ENCODE measurements around the gene VSTM1. TPM values are rescaled to one million over a fixed set of nuclear protein-coding genes. Genes with fewer than 3 reads are reported as not detected.

The VSTM1 gene
- total RNA-seq, 1 experiment from 2014 or later: not detected

DNA sequence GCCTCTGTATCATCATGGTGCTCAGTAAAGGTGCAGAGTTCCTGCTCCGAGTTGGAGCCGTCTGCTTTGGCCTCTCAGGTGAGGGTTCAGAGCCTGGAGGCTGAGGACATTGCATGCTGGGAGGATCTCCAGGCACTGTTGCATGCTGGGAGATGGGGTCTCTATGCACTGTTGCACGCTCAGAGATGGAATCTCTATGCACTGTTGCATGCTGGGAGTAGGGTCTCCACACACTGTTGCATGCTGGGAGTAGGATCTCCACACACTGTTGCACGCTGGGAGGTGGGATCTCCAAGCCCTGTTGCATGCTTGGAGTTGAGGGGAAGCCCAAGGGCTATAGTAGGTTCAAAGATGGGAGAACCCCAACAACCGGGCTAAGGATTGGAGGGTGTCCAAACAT, 64.0 kb downstream of the VSTM1 start:
- no peak overlapping the region for H4K8ac ChIP-seq (replicated peaks; ENCODE audit: insufficient read length, low read depth, low read length)
- H3K27me3 Mint-ChIP-seq (ENCODE audit: low read depth): peaks cover 87% of the 10 kb centered on the region

More for the DNA sequence above, 64.0 kb downstream of the VSTM1 start:
- Histone ChIP-seq H3K9ac (ENCODE audit: extremely low read depth, insufficient read length, low read length) (no peak overlapping the region), H3K27ac (ENCODE audit: insufficient read length, low read depth, low read length) (no peak overlapping the region), H3K27me3 (ENCODE audit: insufficient read depth, low read length) (no peaks in the 10 kb centered on the region; the same call in 1 of the 2 replicates), H2BK12ac (ENCODE audit: insufficient read length, low read depth, low read length) (no peak overlapping the region), H3K14ac (ENCODE audit: insufficient read depth, low read length) (no peak overlapping the region), H3T11ph (ENCODE audit: low read length) (no peak overlapping the region), H2BK15ac (ENCODE audit: low read depth, low read length) (no peak overlapping the region), H3K23me2 (ENCODE audit: insufficient read length, low read depth, low read length, poor library complexity, severe bottlenecking) (no peaks in the 10 kb centered on the region), H2BK5ac (ENCODE audit: insufficient read length, low read length) (no peak overlapping the region), H3K56ac (ENCODE audit: insufficient read length, low read depth, low read length) (no peak overlapping the region), H2AK5ac (ENCODE audit: insufficient read length, low read length) (no peak overlapping the region), H3K79me2 (ENCODE audit: insufficient read depth, low read length) (no peaks in the 10 kb centered on the region), H2AFZ (ENCODE audit: low read length) (no peak overlapping the region), H4K91ac (ENCODE audit: insufficient read length, low read depth, low read length) (no peak overlapping the region), H3K4ac (ENCODE audit: low read depth, low read length) (no peak overlapping the region), H4K5ac (ENCODE audit: insufficient read length, low read depth, low read length) (no peak overlapping the region), H2BK20ac (ENCODE audit: low read depth, low read length, poor library complexity, severe bottlenecking) (no peak overlapping the region), H3K9me3 (ENCODE audit: control insufficient read depth, low read depth, low read length) (no peaks in the 10 kb centered on the region), H3K4me2 (ENCODE audit: insufficient read depth, insufficient read length, low read length) (no peak overlapping the region), H4K20me1 (ENCODE audit: control insufficient read depth, insufficient read depth, insufficient read length) (no peaks in the 10 kb centered on the region), H3K18ac (ENCODE audit: insufficient read length, low read depth, low read length) (no peak overlapping the region), H2BK120ac (ENCODE audit: low read depth, low read length, poor library complexity, severe bottlenecking) (no peak overlapping the region), H3K4me1 (ENCODE audit: insufficient read depth, low read length) (no peaks in the 10 kb centered on the region), H3K23ac (ENCODE audit: insufficient read length, low read depth, low read length) (no peak overlapping the region), H3K79me1 (ENCODE audit: insufficient read depth, low read depth, low read length, poor library complexity, severe bottlenecking) (no peaks in the 10 kb centered on the region)
- TF ChIP-seq, protein P1, sequence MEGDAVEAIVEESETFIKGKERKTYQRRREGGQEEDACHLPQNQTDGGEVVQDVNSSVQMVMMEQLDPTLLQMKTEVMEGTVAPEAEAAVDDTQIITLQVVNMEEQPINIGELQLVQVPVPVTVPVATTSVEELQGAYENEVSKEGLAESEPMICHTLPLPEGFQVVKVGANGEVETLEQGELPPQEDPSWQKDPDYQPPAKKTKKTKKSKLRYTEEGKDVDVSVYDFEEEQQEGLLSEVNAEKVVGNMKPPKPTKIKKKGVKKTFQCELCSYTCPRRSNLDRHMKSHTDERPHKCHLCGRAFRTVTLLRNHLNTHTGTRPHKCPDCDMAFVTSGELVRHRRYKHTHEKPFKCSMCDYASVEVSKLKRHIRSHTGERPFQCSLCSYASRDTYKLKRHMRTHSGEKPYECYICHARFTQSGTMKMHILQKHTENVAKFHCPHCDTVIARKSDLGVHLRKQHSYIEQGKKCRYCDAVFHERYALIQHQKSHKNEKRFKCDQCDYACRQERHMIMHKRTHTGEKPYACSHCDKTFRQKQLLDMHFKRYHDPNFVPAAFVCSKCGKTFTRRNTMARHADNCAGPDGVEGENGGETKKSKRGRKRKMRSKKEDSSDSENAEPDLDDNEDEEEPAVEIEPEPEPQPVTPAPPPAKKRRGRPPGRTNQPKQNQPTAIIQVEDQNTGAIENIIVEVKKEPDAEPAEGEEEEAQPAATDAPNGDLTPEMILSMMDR (conservative IDR thresholded peaks at IDR 0.05): no peak
- H3K4me1 Mint-ChIP-seq: peaks cover 10 to 11% of the 10 kb centered on the region in 2 experiments
- H3K36me3 Mint-ChIP-seq (ENCODE audit: insufficient read depth in 1 of 3, low read depth in 3 of 3): no peaks in the 10 kb centered on the region
- H3K27ac Mint-ChIP-seq: no peak overlapping the region
- no CpG with 5 or more reads among the region's 5 CpGs for WGBS (ENCODE audit: extremely low coverage, insufficient read length, low lambda C conversion rate)
- no peaks in the 10 kb centered on the region for H3K9me3 Mint-ChIP-seq
- no peak for DNase-seq
- no peak overlapping the region for H3K4me3 Mint-ChIP-seq
